ENCODE data around the gene MEN1.
"Not testable (repeated sequence)": the region's sequence is repeated elsewhere in the genome, so short reads cannot be mapped to it uniquely, and the experiment has no call there.

MEN1 gene

GRCh38 chr11:64832467-64833197 lies 22.3 kb upstream of the MEN1 start:
- DNase-seq (ENCODE audit: low read depth): no peak

- no peak for DNase-seq (ENCODE audit: low read depth)
Measured at GRCh38 chr11:64831411-64831891, 21.1 kb upstream of the MEN1 start.

- DNase-seq (ENCODE audit: low read depth): no peak
Measured at GRCh38 chr11:64829536-64830251, 19.3 kb upstream of the MEN1 start.

- DNase-seq (ENCODE audit: low read depth): no peak
Measured at GRCh38 chr11:64827451-64827839, 17.1 kb upstream of the MEN1 start.

- DNase-seq (ENCODE audit: low read depth): no peak
Measured at GRCh38 chr11:64826578-64827450, 16.5 kb upstream of the MEN1 start.

GRCh38 chr11:64826062-64826461 lies 15.7 kb upstream of the MEN1 start:
- DNase-seq (ENCODE audit: low read depth): no peak

- DNase-seq (ENCODE audit: low read depth): no peak
Measured at GRCh38 chr11:64823568-64824119, 13.3 kb upstream of the MEN1 start.

GRCh38 chr11:64817476-64817875 lies 7.1 kb upstream of the MEN1 start:
- no peak for DNase-seq (ENCODE audit: low read depth)

GRCh38 chr11:64815433-64815832 lies 5.1 kb upstream of the MEN1 start:
- not testable (repeated sequence) for DNase-seq (ENCODE audit: low read depth)

GRCh38 chr11:64814712-64815187 lies 4.4 kb upstream of the MEN1 start:
- no peak for DNase-seq (ENCODE audit: low read depth)

- no peak for DNase-seq (ENCODE audit: low read depth)
Measured at GRCh38 chr11:64813826-64814225, 3.5 kb upstream of the MEN1 start.

- DNase-seq (ENCODE audit: low read depth): peak; percentile 16
Measured at GRCh38 chr11:64810891-64811272, 531 bp upstream of the MEN1 start.

GRCh38 chr11:64809781-64810241 lies 540 bp downstream of the MEN1 start:
- DNase-seq (ENCODE audit: low read depth): no peak

- no peak for DNase-seq (ENCODE audit: low read depth)
Measured at GRCh38 chr11:64805481-64805880, 4.9 kb downstream of the MEN1 start.

GRCh38 chr11:64804346-64805210 lies 5.8 kb downstream of the MEN1 start:
- DNase-seq (ENCODE audit: low read depth): no peak

GRCh38 chr11:64803846-64804345 lies 6.5 kb downstream of the MEN1 start:
- DNase-seq (ENCODE audit: low read depth): no peak

GRCh38 chr11:64803158-64803845 lies 7.0 kb downstream of the MEN1 start, which contains the start of gene MAP4K2:
Gene MAP4K2, minus strand, starts transcription at chr11:64803214. Its CDS starts 65 bp downstream, at chr11:64803149.
- DNase-seq (ENCODE audit: low read depth): peak; percentile 81

- DNase-seq (ENCODE audit: low read depth): peak; percentile 17
Measured at GRCh38 chr11:64802370-64803157, 7.8 kb downstream of the MEN1 start.

All from activated T-cell treated with anti-CD3 and anti-CD28 coated beads for 24 hours (primary cell).